Endothelial cell of umbilical vein (primary cell): Measurements from ENCODE around the gene PRDM16.

Source experiments
- EZH2 ChIP-seq: IDR thresholded peaks from 2 replicates; pipeline ENCODE4 v1.6.1; 2012; ENCODE audit warnings: borderline replicate concordance, low read depth, mild to moderate bottlenecking, moderate library complexity, low read length, inconsistent platforms; ENCODE audit not compliant: severe bottlenecking
- TF ChIP-seq, protein P1 (sequence below): IDR thresholded peaks from 2 replicates; pipeline ENCODE4 v1.6.1; 2011; ENCODE audit not compliant: insufficient read depth, insufficient read length

DNA sequence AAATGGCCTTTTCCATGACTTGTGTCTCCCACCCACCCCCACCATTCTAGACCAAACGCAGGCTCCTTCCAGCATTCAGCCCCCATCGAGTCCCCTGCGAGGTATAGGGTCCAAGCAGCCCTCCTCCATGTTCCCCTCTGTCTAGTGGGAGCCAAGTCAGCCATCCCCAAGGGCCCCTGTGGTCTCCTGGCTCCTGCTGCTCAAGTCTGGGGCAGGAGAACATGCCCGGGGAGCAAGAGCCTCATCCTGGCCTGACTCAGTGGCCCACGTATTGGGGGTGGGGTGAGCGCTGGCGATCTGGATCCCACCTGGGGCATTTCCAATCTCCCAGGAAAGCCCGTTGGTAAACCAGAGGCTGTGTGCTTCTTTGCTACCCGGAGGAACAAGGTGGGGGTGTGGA, 4.1 kb upstream of the PRDM16 start:
- TF ChIP-seq, protein P1, sequence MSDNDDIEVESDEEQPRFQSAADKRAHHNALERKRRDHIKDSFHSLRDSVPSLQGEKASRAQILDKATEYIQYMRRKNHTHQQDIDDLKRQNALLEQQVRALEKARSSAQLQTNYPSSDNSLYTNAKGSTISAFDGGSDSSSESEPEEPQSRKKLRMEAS, result no peak
- TF ChIP-seq EZH2, result no peak
